GM19025 (cell line): ENCODE results near the gene LIMD2.

Source experiments
- ATAC-seq: cut with Tn5 transposase; IDR thresholded peaks from one replicate; pipeline ENCODE4 v1.9.1; 2021; ENCODE audit warnings: mild to moderate bottlenecking, low read depth, moderate library complexity; ENCODE audit not compliant: unreplicated experiment

The LIMD2 gene

DNA sequence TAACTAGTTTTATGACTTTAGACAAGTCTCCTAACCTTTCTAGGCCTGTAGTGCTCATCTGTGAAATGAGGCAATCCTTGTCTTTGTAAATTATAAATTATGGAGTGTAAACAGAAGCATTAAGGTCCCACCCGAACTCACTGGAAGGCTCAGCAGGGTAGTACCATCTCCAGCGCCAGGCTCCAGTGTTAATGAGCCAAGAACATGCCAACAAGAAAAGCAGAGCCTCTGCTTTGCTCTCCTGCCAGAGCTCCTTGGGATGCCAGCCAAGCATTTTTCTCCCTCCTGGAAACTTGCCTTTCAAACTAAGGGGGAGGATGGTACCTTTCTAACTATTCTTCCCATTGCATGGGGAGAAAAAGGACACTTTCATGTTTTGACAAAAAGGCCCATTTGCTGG, 14.9 kb downstream of the LIMD2 start:
- no peak for ATAC-seq

DNA sequence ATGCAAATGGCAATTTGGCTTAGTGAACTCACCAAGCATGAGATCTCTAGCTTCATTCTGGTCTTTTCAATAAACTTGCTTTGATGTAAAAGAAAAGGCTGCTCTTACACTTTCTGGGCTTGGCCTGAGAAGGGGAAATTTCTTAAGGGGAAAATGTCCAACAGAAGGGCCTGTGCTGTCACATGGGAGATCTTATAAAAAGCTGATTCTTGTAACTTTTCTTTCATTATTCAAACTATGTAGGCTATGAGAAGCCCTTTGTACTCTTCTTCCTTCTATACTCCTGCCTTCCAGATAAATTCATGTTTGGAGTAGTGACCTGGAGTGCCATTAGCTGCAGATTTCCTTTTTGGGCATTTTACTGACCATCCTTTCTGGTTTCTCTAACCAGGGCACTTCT, 16.9 kb downstream of the LIMD2 start:
- ATAC-seq = no peak

DNA sequence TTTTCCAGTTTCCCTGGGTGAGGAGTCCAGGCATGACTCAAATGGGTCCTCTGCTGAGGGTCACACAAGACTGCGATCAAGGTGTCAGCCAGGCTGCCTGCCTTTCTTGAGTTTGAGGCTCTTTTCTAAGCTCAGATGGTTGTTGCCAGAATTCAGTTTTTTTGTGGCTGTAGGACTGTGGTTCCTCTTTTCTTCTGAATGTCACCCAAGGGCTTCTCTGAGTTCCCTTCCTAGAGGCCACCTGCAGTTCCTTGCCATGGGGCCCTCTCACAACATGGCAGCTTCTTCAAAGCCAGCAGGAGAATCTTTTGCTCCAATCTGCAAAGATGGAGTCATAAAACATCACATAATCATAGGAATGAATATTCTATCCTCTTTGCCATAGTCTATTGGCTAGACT, 17.5 kb downstream of the LIMD2 start:
- no peak for ATAC-seq

DNA sequence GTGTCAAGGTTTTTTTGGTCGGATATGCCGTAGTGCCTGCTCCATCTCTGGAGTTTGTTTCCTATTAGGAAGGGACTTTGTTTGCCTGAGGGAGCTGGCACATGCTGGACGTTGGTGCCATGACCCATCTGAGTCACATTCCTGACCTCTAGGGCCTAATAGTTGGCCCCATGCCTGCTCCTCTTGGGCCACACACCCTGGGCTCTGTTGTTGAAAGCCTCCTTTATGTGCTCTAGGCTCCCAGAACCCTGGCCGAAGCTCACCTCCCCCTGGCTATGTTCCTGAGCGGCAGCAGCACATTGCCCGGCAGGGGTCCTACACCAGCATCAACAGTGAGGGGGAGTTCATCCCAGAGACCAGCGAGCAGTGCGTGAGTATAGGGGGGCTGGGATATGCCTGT, 18.4 kb downstream of the LIMD2 start:
- ATAC-seq = no peak

DNA sequence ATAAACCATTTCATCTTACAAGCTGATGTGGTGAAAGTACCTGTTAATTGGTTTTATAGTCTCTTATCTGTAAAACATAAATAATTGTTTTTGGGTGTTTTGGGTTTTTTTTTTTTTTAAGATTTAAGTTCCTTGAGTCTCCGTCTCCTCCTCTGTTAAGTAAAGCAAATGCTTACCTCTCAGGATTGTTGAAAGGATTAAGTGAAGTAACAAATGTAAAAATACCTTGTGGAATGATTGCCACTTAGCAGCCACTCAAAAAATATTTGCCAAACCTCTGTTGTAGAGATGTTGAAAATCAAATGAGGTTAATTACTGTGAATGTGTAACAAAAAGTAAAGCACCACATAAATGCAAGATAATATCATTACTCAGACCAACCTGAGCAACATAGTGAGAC, 19.2 kb downstream of the LIMD2 start:
- ATAC-seq = no peak

DNA sequence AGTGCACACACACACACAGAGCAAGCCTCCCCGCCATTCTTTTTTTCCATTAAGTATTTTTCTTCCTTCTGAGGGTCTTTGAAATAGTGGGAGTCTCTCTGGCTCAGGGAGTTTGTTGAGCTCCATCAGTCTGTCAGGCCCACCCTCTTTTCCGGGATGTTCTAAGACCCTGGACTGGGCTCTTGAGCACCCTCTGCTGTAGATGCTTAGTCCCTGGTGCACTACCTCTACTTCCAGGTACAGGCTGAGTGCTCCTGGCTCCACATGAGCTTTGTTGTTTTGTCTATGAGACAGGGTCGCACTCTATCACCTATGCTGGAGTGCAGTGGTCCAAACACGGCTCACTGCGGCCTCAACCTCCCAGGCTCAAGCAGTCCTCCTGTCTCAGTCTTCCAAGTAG, 20.7 kb downstream of the LIMD2 start:
- ATAC-seq = no peak

DNA sequence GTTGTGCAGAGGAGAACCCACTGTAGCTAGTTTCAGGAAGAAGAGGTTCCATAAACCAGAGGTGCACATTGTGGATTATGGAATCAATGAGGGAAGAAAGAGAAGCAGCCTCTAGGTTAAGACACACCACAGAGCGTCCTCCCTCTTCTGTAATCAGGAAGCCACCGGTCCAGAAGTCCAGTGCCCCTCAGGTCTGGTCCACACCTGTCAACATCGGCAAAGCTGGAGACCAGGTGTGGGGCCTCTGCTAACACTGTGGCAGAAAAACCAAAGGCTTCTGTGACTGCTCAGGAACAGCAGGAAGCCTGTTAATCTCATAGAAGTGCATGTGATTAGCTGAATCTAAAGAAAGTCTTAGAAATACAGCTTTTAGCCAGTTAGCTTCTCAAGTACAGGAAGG, 23.3 kb downstream of the LIMD2 start:
- no peak for ATAC-seq

DNA sequence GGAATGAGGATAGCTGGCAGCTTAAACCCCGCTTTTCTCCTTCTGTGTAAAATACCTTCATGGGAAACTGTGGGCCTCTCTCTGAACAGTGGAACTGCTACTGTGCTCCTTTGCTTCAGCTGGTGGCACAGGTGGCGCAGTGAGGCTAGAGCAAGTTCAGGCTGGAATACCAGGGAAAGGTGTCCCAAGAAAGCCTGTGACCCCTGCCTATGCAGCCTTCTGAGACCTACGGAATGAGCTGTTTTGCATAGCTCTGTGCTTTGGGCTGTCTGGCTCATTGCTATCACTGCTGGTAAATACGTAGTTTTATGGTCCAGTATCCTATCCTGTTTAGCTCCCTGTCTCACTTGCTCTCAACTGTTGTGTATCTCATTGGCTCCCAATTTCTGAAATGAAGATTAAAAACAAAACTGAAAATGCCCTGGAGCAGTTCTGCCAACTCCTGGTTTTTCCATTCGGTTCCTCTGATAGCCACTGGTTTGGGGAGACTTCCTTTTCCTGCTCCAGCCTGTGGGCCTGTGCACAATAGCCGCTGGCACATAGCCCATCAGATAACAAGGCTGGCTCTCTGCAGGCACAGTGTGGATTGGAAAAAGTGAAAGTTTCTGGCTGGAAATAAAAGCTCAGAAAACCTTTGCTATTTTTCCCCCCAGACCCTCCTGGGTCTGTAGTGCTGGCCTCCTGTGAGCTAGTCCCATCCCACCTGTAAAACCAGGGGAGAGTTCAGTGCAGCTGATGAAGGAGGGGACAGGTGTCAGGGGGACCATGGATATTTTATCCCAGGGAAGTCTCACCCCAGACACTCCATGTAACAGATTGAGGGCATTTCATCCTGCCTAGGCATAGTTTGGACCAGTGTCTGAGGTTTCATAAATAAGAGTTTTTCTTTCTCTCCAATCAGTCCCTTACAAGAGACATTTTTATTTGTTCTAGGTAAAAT, 24.0 kb downstream of the LIMD2 start:
- ATAC-seq = no peak

DNA sequence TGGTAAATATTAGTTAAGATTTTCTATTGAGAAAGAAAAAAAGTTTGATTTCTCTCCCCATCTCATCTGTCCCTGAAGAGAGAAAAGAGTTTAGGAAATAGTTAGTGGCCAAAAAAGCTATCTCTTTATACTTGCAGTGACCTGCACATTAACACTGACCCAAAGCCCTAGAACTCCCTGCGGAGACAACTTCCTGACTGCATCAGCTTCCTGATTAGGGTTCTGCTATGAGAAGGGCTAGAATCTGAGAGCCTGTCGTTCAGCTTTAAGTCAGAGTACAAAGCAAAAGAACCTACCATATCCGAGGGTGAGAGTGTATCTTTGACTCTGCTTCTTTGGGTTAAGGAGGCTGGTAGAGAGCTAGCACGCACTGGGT, 24.7 kb downstream of the LIMD2 start:
- no peak for ATAC-seq

DNA sequence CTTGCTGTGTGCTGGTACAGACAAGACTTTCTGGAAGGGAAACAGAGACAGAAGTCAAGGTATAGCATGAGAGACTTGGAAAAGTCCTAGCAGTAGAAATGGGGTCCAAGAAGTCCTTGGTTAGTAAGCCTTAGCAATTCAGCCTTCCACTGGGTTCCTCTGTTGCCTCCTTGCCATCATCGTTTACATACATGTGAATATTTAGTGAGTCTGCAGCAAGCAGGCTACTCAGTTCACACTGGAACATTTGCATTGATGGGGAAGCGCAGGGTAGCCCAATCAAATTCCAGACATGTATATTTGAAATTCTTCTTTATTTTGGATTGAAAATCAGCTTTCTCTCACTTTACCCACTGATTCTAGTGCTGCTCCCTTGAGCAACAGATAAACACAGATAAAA, 27.1 kb downstream of the LIMD2 start:
- no peak for ATAC-seq

DNA sequence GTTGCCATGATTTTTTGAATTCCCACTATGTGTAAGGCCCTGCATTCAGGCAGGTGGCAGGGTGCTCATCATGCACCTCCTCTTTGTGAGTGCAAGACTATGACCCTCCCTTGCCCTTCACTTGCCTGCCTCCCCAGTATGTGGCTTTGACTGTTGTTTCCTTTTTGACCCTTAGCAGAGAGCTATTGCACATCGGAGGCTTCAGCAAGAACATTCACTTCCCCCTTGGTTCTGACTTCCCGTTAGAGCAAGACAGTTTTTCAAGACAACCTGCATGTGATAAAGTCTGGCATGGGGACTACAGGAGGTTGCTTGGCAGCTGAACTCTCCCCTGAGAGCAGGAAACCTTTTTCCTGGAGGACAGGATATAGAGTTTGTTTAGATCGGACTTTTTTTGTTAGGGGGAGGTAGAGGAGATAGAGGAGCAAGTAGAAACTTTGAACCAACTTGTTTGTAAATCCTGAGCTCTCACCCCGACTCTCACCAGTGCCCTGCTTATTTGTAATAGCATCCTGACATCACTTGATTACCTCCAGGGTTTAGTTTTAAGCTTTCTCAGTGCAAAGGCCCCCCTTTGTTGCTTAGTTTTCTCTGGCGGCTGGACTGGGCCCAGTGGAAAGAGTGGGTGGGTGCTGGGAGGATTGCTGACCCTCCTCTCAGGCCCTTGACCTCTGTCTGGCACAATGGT, 34.3 kb downstream of the LIMD2 start:
- no peak for ATAC-seq

DNA sequence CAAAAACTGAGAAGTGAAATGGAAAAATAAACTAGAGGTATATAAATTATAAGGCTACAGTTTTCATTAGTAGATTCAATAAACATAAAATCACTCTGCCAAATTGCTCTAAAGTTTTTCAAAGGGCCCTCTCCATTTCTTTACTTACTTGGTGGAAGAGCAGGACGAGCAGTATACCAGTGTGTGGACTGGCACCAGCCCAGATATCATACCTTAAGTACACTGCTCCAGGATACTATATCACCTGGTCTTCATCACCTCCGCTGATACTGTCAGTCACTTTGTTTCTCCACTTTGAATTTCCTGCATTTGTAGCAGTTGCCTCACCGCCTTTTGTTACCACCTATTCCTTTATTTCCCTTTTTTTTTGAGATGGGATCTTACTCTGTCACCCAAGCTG, 40.1 kb downstream of the LIMD2 start:
- ATAC-seq = no peak

DNA sequence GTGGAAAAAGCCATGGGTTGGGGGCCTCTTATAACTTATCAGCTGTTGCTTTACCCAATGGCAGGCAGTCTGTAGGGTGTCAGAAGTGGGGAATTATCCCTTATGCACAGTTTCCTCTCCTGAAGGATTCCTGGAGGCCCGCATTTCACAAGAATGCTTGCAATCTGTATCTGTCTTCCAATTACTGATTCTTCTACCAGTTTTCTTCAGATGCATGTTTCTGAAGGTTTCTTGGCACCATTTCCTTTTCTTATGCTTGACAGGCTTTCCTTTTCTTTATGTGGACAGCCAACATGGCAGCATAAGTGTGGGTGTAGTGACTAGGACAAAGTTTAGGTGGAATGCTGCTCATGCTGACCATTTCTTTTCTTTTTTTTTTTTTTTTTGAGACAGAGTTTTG, 41.6 kb downstream of the LIMD2 start:
- ATAC-seq = no peak

DNA sequence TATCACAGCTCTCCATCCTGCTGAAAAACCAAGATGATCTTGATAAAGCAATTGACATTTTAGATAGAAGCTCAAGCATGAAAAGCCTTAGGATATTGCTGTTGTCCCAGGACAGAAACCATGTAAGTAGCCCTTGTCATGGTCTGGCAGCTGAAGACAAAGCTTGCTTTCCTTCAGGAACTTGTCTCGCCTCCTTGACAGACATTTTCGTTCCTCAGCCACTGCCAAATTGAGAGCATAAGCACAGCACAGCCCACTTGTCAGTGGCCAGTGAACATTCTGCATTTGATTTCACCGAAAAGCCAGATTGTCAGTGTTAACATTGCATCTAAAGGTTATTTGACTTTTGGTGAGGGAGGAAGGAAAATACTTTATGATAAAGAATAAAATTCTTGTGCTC, 42.1 kb downstream of the LIMD2 start:
- no peak for ATAC-seq

DNA sequence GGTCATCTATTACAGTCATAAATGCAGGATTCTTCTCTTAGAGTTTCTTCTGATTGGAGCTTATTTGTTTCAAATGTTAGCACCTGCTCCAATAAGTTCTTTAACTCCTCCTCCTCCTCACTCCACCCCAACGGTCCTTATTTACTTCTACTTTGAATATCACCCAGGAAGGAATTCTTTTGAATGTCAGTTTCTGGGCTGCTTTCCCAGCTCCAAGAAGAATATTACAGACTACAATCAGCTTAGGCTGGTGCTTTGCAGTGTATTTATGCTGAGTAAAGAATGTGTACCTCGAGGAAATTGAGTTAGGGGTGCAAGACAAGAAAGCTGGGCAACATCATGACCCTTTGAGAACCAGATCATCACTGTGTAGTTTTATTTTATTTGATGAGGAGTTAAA, 46.9 kb downstream of the LIMD2 start:
- no peak for ATAC-seq

DNA sequence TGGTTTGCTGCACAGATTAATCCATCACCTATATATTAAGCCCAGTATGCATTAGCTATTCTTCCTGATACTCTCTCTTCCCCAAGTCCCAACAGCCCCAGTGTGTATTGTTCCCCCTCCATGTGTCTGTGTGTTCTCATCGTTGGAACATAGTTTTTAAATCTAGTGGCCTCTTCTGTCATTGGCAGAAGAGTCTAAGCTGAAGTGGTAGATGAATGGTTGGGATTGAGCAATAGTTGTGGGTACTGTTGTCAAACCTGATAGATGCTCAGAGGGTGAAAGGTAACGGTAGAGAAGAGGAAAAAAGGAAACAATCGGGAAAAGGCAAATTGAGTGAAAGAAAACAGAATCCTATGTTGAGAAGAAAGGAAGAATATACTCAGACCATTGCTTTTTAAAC, 47.8 kb downstream of the LIMD2 start:
- ATAC-seq = no peak

DNA sequence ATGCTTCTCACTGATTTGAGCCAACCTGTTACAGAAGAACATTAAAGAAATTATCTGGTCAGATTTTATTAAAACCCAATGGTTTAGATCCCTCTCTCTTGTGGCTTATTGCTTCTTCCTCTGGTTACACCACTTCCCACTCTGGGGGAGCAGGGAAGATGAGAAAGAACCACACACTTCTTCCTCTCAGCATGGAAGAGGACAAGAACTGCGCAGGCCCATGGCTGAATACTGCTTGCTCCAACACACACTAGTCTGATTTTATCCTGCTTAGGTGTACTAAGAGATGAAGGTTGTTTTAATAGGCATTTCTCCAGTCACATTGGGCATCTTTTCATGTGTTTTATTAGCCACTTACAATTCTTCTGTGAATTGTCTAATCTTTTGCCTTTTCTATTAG, 50.1 kb downstream of the LIMD2 start:
- ATAC-seq = no peak

DNA sequence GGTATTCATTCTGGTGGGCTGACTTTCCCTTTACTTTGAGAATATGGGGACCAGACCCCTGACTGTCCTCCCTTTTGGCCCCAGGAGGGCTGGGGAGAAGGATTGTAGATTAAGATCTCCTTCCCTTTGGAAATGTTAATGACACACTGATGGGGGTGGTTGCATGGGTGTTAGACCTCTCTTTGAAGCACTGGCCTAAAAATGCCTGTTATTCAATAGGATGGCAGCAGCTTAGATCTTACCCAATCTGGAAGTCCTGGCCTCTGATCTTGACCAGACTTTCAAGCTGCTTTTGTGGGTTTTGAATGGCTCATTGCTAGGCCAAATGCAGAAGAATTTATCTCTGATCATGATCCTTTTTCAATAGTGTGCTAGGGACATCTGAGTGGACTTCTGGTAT, 52.0 kb downstream of the LIMD2 start:
- no peak for ATAC-seq

DNA sequence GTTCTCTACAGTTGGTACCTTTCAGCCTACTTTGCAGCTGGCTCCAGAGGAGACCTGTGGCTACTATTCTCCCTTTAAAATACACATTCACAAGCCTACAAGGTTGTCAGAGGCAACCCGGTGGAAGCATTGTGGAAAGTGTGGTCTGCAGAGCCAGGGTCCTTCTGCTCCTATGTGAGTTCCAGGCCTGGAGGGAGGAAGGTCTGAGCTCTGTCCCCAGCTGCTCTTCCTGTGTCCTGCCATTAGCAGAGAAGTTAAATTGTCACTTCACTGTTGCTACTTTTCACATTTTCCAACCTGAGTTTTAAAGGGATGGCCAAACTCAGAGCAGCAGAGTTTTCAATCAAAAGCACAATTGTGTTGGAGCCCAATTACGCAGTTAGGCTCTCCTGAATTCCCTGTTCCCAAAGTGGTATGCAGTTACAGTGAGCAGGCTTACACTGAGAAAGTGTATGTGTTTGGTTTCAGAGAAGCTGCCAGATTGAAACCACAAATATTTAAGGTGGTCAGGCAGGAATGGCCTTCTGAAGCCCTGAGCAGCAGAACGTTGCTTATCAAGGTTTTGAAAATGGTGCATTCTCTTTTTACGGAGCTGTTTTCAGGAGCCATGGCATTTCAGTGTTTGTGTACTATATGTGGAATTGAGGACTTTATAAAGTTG, 52.7 kb downstream of the LIMD2 start:
- ATAC-seq = no peak

DNA sequence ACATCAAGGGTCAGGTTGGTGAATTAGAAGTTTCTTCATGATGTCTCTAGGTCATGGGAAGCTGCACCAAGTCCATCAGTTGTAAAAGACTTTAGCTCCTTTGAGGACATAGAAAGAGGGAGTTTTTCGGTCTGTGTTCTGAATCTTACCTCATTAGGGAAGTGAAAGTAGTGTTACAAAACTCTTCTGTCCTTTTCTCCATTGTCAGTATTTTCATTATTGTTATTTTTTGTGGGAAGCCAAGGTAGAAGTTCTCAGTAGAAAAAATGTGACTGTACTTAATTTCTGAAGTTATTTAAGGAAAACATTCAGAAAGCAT, 53.5 kb downstream of the LIMD2 start:
- peak; percentile 65 for ATAC-seq
